VCaP (cell line): ENCODE data around the gene GLIS2.

ENCODE experiments used
- H3K27ac ChIP-seq: fragments of 450-650 bp; 2 replicates; pipeline ENCODE4 v1.5.1; 2017
- CTCF ChIP-seq: fragments of 450-650 bp; conservative IDR thresholded peaks from 2 replicates; pipeline ENCODE4 v1.5.1; 2017; ENCODE audit warnings: mild to moderate bottlenecking, moderate library complexity

The GLIS2 gene

GRCh38 chr16:4309102-4309832 is 6.6 kb upstream of the GLIS2 start:
- no peak overlapping the region for H3K27ac ChIP-seq
- no peak for TF ChIP-seq CTCF

- H3K27ac ChIP-seq: no peak overlapping the region
Observed at GRCh38 chr16:4309833-4310266, 6.0 kb upstream of the GLIS2 start.

GRCh38 chr16:4313563-4314531 is 2.0 kb upstream of the GLIS2 start:
- TF ChIP-seq CTCF: peak; percentile 60
- no peak overlapping the region for H3K27ac ChIP-seq

More at GRCh38 chr16:4309833-4310266, 6.0 kb upstream of the GLIS2 start:
- TF ChIP-seq CTCF: peak; percentile 46

- no peak for TF ChIP-seq CTCF
- peak overlapping the region; percentile 71 for H3K27ac ChIP-seq
Observed at GRCh38 chr16:4314532-4315185, 1.2 kb upstream of the GLIS2 start.

GRCh38 chr16:4316108-4316863 is 419 bp downstream of the GLIS2 start:
- H3K27ac ChIP-seq: peak overlapping the region; percentile 71
- no peak for TF ChIP-seq CTCF

- H3K27ac ChIP-seq: peak overlapping the region; percentile 71
- TF ChIP-seq CTCF: no peak
Observed at GRCh38 chr16:4316864-4317531, 1.1 kb downstream of the GLIS2 start.
